GM19351 (cell line): Measurements from ENCODE around the gene LRRC1.

ENCODE experiments used
- ATAC-seq: cut with Tn5 transposase; IDR thresholded peaks from one replicate; pipeline ENCODE4 v1.9.1; 2021; ENCODE audit warnings: mild to moderate bottlenecking, moderate library complexity; ENCODE audit not compliant: unreplicated experiment

Gene LRRC1

DNA sequence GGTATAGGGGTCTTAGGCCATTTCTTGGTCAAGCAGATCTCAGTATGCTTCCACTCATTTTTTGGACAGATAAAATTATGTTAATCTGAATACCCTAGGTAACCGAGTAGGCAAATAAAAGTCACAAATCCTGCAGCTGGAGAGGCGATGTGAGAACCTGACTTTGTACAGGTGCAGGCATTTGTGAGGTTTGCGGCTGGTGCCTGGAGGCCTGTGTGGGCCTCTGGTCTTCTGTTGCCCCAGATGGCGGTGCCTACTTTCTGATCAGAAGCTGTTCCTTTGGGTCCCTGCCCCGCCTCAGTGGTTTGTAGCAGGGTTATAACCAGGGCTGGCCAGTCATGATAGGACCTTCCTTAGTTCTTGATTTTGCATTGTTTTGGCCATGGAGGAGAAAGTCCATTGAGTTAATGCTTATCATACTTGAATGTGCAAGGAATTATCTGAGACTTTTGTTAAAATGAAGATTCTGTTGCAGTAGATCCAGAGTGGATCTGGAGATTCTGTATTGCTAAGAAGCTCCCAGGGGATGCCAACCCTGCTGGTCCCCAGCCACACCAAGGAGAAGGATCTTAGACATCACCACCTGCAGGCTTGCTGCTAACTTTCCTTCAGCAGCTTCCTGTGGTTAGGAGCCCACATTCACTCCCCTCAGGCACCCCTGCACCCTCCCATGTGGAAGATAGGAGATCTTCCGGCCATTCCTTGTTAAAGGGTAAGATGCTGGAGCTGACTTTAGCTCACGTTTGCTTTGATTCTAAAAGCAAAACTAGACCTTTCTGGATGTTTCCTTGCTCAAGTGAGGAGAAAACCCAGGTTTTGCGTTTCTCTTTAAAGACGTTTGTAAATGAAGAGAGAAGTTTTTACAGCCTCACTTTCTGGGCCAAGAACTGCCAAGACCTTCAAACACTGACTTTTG, 50.7 kb downstream of the LRRC1 start:
- no peak for ATAC-seq

DNA sequence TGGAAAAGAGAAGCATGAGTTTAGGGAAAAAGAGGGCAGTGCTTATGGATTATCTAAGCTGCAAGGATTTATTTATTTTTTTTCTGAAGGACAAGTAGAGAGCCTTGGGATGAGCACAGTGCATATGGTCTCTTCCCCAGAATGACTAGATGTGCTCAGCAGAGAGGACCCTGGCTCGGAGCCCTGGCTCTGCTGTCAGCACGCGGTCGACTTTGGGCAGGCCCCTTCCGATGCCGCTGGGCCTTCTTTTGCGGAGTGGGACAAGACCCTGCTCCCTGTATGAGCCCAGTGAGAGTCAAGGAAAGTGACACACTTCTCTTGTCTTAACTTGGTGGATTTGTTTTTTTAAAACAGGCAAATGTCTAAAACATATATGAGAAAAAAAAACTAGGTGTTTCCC, 51.4 kb downstream of the LRRC1 start:
- no peak for ATAC-seq

DNA sequence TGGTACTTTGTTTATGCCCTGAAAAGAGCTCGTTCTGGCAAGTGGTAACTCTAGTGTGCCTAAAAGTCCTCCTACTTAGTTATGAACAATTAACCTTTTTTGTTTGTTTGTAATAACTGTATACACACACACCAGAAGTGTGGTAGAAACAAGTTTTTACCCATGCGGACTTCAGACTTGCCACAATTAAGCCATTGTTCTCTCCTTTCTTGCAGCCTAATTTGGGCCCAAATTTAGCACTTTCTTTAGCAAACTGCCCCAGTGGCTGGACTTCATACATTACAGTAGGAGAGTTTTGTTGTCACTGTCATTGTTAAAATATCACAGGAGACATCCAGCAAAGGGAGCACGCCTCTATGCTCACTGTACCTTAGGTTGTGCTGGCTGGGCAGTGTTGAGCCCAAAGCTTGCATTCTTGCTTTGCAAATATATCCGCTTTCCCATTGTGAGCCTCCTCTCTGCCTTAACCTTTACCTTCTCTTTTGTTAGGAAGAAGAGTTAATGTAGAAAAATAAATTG, 53.0 kb downstream of the LRRC1 start:
- no peak for ATAC-seq

DNA sequence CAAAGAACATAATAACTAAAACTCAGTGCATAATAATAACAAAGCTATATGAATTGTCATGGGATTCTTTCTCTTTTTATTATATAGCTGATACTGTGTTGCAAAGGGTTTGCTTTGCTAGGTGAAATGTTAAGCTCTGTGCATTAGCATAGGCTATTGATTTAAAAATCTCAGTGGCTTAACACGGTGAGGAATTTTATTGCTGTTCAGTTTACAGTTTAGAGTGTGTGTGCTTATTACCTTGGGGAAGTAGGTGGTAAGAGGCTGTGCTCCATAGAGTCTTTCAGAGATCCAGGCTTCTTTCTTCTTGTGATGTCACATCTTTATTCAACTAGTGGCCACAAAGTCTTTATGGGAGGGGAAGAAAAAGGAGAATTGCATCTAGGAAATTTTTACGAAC, 55.7 kb downstream of the LRRC1 start:
- no peak for ATAC-seq

DNA sequence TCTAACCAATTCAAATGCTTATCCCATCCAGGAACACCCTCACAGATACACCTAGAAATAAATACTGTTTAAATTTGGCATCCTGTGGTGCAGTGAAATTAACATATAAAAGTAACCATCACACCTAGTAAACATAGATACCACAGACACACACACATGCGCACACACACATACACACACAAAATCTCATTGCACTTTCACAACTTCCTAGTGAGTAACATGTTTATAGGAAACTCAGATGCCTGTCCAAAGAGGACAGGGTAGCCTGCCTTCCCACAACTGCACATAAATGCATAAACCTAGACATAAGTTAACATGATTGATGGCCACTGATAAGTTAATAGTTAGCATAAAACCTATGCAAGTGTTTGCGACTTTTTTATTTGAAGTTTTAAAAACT, 56.8 kb downstream of the LRRC1 start:
- ATAC-seq, result no peak

DNA sequence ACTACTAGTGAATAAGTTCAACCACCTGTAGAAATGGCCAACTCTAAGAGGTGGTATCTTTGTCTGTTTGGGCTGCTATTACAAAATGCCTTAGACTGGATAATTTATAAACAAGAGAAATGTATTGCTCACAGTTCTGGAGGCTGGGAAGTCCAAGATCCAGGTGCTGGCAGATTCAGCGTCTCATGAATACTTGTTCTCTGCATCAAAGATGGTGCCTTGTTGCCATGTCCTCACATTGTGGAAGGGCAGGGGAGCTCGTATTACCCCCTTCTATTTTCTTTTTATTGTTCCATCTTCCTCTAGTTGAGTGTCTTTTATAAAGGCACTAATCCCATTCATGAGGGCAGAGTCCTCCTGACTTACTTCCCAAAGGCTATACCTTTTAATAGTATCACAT, 58.0 kb downstream of the LRRC1 start:
- no peak for ATAC-seq

DNA sequence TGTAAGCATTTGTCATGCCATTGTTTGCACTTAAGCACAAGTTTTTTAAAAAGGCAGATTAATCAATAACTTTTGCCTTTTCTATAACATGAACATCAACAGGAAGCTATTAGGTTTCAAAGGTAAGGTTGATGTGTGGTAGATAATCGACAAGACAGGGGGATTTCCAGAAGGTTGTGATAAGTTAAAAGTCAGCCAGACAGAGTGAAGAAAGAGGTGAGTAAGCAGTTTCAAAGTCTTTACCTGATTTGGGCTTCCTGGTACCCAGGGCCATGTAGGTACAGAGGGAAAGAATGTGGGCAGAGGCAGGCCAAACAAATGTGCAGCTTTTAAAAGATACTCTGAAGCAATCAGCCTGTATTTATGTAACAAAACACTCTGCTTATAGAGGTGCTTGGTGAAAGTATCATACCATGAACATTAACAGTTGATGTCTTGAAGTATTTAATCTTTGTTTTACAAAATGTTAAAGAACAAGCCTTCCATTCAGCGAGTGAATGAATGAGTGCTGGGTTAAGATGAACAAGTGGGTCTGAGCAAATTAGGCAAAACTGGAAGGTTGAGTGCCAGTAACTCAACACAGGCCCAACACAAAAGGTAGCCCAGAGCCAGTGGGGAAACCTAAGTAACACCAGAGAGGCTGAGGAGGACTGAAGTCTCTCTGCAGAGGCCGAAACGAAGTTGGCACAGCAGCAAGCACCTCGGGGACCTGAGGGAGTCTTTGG, 60.2 kb downstream of the LRRC1 start:
- peak; percentile 65 for ATAC-seq

DNA sequence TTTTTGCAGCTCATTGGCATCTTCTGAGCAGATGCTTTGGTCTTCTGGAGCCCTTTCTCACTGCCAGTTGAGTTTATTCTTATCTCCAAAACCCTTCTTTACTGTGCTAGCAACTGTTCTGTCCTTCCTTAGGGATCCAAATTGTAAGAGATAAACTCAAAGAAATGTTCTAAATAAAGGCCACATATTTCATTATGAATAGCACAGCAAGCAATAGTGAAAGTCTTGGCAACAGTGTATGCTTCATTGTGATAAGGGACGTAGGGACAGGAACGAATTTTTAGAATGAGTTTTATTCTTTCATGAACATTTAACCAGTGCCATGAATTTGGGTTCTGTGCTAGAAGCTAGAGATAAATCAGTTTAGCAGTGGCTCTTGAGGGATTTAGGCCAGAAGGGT, 61.1 kb downstream of the LRRC1 start:
- ATAC-seq, result no peak

DNA sequence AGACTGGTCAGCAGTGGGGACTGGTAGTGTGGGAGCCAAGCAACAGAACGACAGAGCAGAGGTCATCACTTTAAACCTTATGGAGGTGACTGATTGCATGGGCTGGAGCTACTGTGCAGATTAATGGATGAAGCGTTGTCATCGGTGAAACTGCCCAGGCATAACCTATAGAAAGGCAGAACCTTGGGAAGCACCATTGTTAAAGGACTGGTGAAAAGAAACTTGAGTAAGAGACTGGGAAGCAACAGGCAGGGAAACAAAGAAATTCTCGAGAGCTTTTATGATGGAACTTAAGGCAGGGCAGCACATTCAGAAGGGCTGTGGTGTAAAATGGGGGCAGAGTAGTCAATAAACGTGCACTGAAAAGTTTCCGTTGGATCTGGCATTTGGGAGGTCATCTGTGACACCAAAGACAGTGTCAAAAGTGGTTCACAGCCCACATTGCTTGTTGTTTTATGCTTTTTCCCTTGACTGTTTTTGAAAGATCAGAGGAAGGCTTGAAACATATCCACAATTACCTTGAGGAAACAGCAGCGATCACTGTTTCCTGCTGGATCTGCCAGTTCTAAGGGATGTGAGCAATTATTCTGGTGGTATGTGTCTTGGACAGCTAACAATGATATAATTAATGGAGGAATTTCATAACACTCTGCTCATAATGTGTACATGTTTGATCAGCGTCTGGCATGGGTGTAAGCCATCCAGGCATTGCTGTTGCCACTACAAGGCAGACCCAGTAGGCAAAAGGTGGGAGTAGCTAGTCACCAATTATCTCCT, 62.7 kb downstream of the LRRC1 start:
- no peak for ATAC-seq

DNA sequence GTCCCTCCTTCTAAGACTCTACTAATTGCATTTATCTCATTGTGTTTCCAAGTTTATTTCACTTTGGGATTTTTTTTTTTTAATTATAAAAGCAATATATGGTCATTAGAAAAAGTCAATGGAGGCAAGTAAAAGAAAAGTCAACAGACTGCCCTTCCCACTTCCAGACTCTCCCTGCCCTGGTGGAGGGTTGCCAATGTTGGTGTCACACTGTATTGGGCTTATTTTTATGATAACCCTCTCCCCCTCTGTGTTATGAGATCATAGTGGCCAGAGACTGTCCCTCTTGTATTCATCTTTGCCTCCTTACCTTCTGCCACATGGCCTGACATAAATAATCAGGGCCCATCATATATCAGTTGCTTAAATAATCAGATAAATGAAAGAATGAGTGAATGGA, 63.4 kb downstream of the LRRC1 start:
- no peak for ATAC-seq

DNA sequence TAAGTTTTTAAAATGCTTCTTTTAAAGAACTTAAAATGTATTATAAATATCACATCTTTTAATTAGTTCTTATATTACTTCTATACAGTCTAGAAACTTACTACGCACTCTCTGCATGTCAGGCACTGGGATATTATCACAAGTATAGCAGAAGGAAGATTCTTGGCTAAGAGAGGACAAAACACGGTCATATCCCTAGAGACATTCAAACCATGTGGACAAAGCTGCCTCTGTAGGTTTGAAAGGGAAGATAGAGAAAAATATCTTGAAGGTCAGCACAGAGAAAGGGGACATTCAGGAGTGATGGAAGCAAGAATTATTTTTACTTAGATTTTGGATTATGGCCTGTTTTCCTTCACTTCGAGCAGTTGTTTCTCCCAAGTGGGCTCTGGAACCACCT, 64.1 kb downstream of the LRRC1 start:
- ATAC-seq, result no peak

DNA sequence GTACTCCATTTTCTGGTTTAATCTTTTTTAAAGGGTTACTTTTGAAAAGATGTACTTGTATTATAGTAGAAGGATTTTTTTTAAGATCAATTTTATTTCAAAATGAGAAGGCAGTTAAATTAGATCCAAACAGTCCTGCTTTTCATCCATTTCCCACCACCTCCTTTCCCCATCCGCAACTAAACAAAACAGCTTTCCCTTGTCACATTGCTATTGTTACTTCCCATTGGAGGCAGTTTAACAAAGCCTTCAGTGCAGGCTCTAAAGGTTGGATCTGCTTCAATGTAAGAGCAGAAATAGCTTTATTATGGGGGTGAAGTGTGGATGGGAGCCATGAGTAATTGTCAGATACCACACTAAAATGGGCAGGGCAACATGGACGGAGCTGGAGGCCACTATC, 65.7 kb downstream of the LRRC1 start:
- no peak for ATAC-seq

DNA sequence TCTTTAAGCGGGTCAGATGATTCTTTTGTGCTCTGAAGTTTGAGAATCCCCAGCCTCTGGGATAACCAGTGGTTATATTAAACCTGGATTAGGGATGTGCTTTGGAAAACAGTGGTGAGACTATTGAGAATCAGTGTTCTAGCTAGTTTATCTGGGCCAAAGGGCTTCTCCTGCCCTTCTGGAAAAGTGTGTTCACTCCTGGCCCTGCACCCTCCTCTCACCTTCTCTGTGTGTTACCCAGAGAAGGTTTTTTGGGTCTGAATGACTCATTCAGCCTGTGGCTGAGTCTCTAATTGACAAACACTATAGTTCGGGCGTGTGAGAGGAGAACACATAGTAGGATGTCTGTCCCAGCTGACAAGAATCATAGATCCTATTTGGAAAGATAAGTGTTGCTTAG, 66.7 kb downstream of the LRRC1 start:
- no peak for ATAC-seq

DNA sequence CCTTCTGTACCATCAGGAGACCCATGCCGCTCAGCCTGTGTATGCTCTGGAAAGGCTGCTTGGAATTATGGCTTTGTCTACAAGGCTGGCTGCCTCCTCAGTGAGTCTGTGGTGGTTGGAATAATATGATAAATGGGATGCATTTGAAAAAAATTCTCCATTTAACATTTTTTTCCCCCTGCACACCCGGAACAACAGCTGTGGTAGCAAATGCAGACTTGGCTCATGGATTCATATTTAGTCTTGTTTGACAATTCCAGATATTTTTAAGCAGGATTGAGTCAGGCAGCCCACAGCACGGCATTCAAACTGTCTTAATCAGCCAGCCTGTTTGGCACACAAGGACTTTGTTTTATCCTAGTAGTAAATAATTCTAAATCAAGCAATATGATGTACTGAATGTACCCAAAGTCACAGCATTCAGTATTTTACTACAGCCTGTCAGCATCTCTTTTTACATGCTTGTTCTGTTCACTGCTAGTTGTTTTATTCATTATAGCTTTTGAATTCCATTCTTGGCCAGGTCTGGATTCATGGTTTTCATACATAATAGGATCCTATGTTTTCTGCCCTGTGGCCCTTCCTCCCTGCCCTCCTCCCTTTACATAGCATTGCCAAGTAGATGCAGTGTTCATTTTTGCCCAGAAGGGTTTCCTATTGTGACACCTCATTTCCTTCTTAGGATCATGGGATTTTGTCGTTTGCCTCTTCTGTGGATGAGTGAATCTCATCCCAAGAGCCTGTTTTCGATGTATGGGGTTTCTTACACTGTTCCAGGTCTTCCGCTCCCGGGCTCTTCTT, 68.1 kb downstream of the LRRC1 start:
- no peak for ATAC-seq

DNA sequence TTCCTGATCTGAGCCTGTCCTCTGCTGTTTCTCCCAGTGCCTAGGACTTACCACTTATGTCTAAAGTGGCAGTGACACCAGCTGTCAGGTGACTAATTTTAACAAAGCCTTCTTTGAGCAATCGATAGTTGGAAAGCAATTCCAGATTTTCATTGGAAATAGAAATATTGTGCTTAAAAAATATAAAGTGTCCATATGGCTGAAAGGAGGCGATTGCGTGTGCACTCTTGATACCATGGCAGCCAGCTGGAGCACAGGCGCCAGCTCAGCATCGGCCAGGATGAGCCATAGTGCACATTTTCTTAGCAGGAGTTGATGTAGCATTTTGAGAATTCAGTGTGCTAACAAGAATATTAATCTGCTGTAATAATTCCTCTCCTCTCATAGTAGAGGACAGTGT, 70.0 kb downstream of the LRRC1 start:
- ATAC-seq, result no peak

DNA sequence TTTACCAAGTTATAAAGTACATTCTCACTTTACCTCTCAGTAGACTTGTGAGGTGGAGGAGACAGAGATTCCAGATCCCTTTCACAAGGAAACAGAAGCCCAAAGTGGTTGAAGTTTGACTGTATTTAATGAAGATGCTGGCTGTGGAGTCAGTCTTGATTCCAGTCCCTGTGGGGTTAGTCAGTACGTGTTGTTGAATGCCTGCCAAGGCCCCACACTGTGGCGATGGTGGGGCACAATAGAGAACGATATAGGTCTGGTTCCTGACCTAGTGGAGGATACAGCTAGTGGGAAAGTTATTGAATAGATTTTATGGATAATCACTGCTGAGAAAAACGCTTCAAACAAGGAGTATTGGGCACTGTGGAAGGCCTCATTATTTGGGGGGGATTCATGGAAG, 71.4 kb downstream of the LRRC1 start:
- no peak for ATAC-seq

DNA sequence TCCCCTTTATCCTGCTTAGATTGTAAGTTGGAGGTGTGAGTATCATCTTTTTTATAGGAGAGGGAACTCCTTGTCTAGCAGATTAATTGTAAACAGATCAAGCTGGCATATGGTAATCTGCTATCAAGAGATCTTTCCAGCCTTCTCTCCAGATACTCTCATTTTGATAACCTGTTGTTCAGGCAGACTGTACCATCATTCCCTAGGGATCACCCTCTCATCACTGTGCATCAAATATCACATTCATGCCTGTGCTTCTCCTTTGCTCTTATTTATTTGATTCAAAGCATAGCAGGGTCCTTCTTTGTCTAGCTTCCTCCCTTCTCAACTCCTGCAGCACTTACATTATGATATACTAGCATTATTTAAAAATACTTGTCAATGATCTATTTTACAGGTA, 73.8 kb downstream of the LRRC1 start:
- ATAC-seq, result no peak

DNA sequence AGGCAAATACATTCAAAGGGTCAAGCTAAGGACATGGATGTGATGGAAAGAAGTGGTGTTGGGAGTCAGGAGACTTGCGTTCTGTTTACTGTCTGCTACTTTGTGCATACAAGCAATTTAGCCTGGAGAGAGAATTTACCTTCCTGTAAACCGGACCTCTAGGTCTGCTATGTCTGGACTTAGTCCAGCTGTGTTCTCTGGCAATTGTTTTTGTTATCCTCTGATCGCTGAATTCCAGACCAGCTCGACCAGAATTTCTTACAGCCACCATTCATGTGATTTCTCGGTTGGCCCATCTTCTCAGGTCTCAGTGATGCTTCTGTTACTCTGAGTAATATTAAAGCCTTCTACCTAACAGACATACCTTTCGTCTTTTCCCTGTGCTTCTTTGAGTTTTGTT, 75.2 kb downstream of the LRRC1 start:
- ATAC-seq, result no peak

DNA sequence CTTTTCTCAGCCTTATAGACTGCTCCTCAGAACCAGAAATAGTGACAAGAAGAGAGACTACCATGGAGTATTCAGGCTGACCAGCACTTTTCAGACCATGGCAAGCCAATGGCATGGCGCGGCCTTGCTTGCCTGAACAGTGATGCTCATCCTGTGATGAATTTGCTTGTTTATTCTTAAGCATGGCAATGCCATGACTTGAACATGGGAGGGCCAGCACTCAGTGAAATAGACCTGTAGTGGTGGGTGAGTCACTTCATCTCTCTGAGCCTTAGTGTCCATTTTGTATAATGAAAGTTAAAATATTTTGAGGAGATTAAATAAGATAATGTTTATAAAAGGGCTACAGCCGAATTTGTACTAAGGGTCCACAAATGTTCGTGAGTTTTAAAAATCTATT, 79.1 kb downstream of the LRRC1 start:
- no peak for ATAC-seq

DNA sequence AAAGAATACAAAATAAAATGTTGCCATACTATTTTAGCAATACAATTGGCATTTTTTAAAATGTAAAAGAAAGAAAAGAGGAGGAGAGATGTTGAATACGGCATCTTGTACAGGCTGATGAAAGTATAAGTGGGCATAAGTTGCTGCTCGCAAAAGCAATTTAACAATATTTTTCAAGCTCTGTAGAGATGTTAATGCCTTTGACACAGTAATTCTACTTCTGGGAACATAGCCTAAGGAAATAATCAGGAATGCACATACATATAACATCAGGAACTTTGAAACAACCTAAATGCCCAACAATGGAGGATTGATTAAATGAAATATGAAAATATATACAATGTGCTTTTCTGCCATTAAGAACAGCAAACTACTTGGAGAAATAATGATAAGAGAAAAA, 80.2 kb downstream of the LRRC1 start:
- ATAC-seq, result no peak

DNA sequence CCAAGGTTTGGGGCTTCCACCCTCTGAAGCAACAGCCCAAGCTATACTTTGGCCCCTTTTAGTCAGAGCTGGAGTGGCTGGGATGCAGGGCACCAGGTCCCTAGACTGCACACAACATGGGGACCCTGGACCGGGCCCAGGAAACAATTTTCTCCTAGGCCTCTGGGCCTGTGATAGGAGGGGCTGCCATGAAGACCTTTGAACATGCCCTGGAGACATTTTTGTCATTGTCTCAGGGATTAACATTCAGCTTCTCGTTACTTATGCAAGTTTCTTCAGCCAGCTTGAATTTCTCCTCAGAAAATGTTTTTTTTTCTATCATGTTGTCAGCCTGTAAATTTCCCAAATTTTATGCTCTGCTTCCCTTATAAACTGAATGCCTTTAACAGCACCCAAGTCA, 82.3 kb downstream of the LRRC1 start:
- no peak for ATAC-seq
